ELF-1 (cell line): ENCODE data around the gene SLC6A7.

ENCODE experiments used
- DNase-seq: peaks from one replicate; pipeline ENCODE4 v3.0.0-alpha.2; 2016; ENCODE audit warnings: low read depth, low spot score

Gene SLC6A7

GRCh38 chr5:150155258-150156026 is 34.4 kb upstream of the SLC6A7 start, which contains the start of gene PDGFRB:
PDGFRB (minus strand) TSS chr5:150155845; CDS start chr5:150137047, 18,798 bp downstream.
- peak; percentile 74 for DNase-seq

- DNase-seq = no peak
Measured at GRCh38 chr5:150156027-150156368, 33.9 kb upstream of the SLC6A7 start.

- DNase-seq = no peak
Measured at GRCh38 chr5:150156540-150156939, 33.3 kb upstream of the SLC6A7 start.

- DNase-seq = no peak
Measured at GRCh38 chr5:150157168-150157567, 32.7 kb upstream of the SLC6A7 start.

GRCh38 chr5:150158170-150158949 is 31.5 kb upstream of the SLC6A7 start:
- no peak for DNase-seq

GRCh38 chr5:150159031-150159430 is 30.8 kb upstream of the SLC6A7 start:
- DNase-seq = no peak

GRCh38 chr5:150159741-150160179 is 30.1 kb upstream of the SLC6A7 start:
- DNase-seq = peak; percentile 62

- no peak for DNase-seq
Measured at GRCh38 chr5:150160448-150161081, 29.3 kb upstream of the SLC6A7 start.

- peak; percentile 94 for DNase-seq
Measured at GRCh38 chr5:150161242-150162141, 28.4 kb upstream of the SLC6A7 start.

GRCh38 chr5:150162142-150162513 is 27.7 kb upstream of the SLC6A7 start:
- DNase-seq = peak; percentile 64

- DNase-seq = no peak
Measured at GRCh38 chr5:150163035-150163434, 26.8 kb upstream of the SLC6A7 start.

- DNase-seq = peak; percentile 81
Measured at GRCh38 chr5:150163547-150164059, 26.3 kb upstream of the SLC6A7 start.

GRCh38 chr5:150164211-150164980 is 25.5 kb upstream of the SLC6A7 start:
- DNase-seq = no peak

- DNase-seq = no peak
Measured at GRCh38 chr5:150166037-150166649, 23.7 kb upstream of the SLC6A7 start.

GRCh38 chr5:150166650-150167511 is 23.0 kb upstream of the SLC6A7 start, which contains the start of gene CDX1:
CDX1 (plus strand) TSS chr5:150166778; CDS start chr5:150166877, 99 bp downstream.
- DNase-seq = peak; percentile 53

GRCh38 chr5:150167512-150167850 is 22.4 kb upstream of the SLC6A7 start:
- DNase-seq = peak; percentile 80

- peak; percentile 78 for DNase-seq
Measured at GRCh38 chr5:150167908-150168307, 22.0 kb upstream of the SLC6A7 start.

GRCh38 chr5:150168864-150169263 is 21.0 kb upstream of the SLC6A7 start:
- no peak for DNase-seq

- no peak for DNase-seq
Measured at GRCh38 chr5:150172145-150172544, 17.7 kb upstream of the SLC6A7 start.
